GM19467 (cell line): Measurements from ENCODE around the gene SLC35F1.

Experiments
- ATAC-seq: cut with Tn5 transposase; IDR thresholded peaks from one replicate; pipeline ENCODE4 v1.9.1; 2021; ENCODE audit warnings: mild to moderate bottlenecking, moderate library complexity; ENCODE audit not compliant: unreplicated experiment

Gene SLC35F1

DNA sequence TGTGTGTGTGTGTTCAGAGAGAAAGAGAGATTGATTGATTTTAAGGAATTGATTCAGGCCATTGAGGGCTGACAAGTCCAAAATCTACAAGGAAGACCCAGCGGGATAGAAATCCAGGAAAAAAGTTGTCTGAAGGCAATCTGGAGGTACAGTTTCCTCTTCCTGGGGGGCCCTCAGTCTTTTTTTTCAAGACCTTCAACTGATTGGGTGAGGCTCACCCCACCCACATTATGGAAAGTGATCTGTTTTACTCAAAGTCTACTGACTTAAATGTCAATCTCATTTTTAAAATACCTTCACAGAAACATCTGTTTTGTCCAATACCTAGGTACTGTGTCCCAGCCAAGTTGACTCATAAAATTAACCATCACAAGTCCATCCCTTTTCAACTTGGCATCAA, 398.0 kb downstream of the SLC35F1 start:
- no peak for ATAC-seq

DNA sequence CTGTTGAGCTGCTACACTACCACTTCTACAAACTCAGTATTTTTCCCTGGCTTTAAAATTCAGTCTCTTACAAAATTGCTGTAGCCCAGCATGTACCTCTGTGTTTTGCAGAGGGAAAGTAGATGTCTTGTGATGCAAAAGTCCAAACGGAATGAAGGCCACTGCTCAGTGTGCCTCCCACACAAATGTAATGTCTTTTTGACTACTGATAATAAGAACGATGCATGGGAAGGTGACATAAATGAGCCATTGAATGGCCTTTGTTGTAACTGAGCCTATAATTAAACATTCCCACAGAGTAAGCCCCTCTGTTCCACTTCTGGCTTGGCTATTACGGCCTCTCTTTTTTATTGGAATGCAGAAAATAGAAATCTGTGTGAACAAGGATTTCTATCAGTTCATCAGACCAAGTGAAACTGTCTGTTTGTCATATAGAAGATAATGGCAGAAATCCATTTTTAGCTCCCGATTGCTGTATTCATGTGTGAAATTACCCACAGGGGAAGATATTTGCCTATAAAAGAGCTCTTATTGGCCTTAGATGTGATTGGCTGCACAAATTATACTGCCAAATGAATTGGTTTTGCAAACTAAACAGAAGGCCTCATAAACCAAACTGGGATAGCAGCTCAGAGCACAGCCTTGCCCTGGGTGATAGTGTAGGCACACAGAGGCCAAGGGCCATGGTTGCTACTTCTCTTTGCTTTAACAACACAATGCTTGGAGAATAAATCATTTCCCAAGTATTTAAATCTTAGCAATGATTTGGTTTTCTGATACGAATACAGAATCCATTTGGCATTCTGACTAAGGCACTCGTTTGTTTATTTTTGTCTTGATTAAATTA, 399.6 kb downstream of the SLC35F1 start:
- no peak for ATAC-seq

- ATAC-seq, result no peak
Measured at GRCh38 chr6:118307581-118307980, 400.5 kb downstream of the SLC35F1 start.

DNA sequence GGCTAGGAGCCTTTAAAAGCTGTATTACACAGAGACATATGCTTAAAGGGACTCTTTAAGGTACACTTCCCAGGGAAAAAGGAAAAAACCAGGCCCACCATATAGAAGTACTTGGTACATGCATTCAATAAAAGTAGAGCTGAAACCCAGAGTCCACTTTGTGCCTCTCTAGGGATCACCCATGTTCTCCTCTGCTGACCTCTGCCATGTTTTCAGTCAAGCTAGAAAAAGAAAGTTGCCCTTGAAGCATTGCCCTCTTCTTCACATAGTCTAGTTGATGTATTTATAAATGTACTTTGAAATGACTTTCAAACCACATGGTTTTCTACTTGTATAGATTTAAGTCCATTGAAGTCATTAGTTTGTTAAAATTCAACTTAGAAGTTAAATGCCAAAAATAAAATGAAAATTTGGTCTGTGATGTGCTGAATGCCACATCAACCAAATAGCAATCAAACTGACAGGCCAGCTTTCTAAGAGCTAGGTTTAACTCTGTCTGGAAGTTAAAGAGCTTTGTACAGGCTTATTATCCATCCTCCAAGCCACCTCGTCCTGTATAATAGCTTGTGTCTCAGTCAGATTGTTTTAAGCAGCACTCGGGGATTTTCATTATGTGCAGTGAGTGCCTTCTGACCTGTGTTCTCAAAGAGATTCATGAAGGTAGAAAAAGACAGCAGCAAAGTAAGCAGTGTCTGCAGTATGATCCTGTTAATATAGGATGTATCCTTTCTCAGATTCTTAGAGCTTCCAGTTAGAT, 402.5 kb downstream of the SLC35F1 start:
- ATAC-seq, result no peak

GRCh38 chr6:118313208-118313607, 406.1 kb downstream of the SLC35F1 start:
- ATAC-seq, result no peak

- ATAC-seq, result no peak
Measured at GRCh38 chr6:118313762-118314161, 406.7 kb downstream of the SLC35F1 start.

DNA sequence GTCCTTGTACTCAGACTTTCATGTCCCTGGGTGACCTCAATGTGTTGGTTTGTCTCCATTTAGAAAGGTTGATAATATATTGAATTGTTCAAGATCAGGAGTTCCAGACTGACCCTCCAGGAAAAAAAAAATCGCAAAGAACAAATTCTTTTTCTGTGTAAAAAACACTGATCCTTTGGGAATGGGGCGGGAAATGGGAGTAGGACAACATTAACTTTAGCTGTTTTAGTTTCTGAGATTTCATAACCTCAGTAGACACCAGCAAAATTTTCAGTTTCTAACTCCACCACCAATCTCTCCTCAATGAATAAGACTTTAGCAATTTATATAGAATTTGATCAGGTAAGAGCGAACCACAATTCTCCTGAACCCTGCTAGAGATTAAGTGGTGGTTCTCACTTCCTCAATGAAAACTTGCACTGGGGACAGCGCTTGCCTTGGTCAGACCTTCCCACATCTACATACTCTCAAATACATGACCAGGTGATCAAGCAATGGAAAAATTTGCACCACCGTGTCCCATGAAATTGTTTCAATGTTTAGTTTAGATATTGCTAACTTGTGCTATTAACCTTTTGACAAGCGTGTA, 409.8 kb downstream of the SLC35F1 start:
- no peak for ATAC-seq

DNA sequence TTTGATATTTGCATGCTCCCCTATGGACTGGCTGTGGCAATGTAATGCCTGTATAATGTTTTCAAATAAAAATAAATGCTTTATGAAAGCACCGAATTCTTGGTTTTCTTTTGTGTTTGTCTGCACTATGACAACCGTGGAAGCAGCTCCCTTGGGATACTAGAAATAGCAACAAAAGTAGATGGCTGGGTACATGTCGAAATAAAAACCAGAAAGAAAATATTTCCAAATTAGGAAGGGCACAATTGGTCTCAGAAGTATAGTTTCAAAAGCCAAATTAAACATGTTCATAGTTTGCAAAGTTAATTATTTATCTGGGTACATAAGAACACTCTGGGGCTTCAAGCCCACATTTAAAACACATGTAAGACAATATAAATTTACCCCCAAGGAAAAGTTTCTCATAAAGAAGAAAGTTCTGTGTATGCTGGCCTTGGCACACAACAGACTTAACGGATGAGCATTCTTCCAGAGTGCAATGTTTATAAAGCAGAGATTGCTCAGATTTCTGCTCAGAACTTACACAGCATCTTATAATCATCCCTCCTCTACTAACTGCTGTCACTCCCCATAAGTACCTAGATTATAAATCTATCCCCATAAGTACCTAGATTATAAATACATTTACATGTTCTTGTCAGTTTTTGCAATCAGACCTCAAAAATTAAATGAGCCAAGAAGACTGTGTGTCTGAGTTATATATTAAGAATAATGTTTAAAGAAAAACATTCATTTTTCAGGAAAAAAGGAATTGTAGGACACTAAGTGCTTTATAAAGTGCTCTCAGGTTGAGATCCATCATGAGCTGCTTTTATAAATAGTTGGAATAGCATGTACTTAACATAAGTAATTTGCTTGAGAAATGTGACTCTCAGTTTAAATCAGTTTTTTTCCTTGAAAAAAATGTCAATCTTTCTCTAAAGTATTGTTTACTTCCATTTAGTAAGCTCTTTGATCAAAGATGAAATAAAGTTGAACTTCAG, 410.8 kb downstream of the SLC35F1 start:
- ATAC-seq, result no peak

GRCh38 chr6:118318648-118319047, 411.6 kb downstream of the SLC35F1 start:
- no peak for ATAC-seq

DNA sequence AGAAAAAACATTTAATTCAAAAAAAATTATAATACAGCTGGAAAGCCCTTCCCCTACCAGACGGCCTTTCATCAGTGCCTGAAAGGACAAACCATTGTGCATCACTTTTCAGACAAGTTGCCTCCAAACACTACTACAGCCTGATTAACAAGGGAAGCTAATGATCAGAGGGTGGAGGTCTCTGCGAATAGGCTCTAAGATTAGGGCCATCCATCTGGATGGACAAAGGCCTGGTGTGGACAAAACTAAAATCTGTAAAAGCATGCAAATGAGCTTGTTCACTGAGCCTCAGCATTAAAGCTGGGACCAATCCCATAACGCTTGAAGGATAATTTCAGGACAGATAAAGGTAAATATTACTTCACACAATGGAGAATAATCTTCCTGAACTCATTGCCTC, 412.4 kb downstream of the SLC35F1 start:
- no peak for ATAC-seq

DNA sequence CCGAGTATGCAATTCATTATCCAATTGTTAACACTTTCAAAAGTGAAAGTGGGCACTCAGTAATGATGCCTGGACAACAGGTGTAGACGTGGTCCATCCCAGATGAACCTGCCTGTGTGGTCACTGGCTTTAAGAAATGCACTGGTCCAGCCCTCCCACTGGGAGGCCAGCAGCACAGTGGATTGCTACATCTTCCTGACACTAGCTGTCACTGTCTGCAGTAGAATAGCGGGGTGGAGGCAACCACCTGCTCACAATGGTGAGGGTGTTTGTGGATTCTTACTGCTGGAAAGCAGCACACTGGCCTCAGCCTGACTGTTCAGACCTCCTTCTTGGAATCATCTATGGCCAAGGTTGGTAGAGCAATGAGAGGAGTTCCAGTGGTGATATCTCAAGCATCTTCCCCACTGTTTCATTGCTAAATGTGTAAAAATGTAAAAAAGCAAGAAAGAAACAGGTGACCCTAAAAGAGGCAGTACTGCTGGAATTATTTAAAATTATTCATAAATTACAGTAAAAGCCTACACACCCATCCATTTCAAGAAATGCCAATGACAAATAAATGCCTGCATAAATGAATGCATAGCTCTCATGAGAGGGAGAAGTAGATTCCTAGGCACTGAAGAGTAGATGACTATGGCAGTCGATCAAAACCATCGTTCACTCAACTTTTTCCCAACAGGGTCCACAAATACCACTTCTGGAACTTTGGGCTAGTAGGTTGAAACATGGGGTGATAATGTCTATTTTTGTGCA, 413.0 kb downstream of the SLC35F1 start:
- ATAC-seq, result no peak

GRCh38 chr6:118320652-118321051, 413.6 kb downstream of the SLC35F1 start:
- no peak for ATAC-seq

GRCh38 chr6:118324116-118324515, 417.1 kb downstream of the SLC35F1 start:
- no peak for ATAC-seq

- ATAC-seq, result no peak
Measured at GRCh38 chr6:118325220-118325860, 418.3 kb downstream of the SLC35F1 start.

DNA sequence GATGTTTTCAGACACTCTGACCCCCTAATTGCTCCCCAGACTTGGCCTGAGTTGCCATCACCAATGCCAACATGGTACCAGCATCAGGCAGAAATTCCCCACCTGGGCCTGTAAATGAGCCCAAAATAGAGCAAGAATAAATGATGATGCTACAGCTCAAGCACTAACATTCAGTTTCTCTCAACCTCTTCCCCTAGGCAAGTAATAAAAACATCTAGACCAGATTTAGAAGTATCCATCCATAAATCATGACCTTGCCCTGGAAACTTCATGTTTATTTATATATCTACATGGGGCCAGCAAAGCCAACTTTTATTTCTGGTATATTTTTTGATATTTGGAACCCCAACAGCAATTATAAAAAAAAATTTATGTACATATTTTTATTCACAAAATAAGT, 419.6 kb downstream of the SLC35F1 start:
- no peak for ATAC-seq

DNA sequence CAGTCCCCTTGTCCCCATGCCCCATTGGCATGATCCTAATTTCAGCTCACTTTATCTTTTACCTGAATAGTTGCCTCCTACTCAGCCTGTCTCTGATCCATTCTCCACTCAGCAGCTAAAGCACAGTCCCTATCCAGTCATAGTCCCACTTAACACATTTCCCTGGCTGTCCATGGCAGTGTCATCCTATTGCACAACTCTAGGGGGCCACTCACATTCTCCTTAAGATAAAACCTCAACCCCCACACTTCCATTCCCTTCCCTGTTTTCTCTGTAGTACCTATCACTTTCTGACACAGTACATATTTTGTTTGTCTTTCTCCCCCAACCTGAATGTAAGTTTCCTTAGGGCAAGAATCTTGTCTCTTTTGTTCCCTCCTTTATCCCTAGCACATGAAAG, 420.2 kb downstream of the SLC35F1 start:
- no peak for ATAC-seq

GRCh38 chr6:118333772-118334171, 426.7 kb downstream of the SLC35F1 start:
- no peak for ATAC-seq

DNA sequence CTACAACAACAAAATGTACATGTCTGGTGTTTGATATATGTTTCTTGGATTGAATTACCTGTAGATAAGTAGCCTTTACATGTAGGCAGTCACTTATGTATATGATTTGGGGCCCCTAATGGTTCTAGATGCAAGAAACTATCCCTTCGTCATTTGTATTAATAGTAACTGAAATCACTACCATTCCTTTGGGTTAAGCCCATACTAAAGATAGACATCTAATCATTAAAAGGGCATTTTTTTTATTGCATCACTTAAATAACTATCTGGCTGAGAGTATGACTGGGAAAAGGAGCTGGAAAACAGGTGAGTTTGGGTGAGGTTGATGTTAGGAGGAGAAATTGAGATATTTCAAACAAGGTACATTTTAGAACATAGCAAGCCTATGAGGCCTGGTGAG, 427.6 kb downstream of the SLC35F1 start:
- no peak for ATAC-seq

DNA sequence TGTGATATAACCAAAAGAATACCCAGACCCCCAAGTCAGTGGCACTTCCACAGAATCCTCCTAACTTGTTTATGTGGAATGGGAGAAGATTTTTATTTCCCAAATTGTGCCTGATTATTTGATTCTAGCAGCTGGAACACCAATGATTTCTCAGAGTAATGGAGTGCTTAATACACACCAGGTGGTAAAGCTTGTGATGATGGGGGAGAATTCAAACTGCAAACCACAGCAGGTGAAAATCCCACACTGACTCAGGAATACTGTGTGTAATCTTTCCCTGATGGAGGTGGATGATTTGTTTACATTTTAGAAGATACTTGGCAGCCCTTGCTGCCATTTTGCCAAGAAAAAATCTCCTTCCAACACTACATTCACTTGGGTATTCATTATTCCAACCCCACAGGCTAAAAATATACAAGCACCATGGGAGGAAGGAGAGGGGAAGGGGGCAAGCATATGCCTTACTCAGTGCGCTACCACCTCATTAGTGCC, 428.3 kb downstream of the SLC35F1 start:
- ATAC-seq, result no peak
